Caco-2 (cell line): ENCODE results near the gene SSRP1. TPM values are rescaled to one million over a fixed set of nuclear protein-coding genes. Genes with fewer than 3 reads are reported as not detected.
A peak's percentile ranks its signal among the peaks of the same experiment; 100 is the strongest.

Source experiments
- BruUV-seq: library from RNA; stranded (reverse); fragments of 400-500 nt; replicated peaks from 2 replicates; lab custom pipeline; 2021; lab: Mats Ljungman, UMichigan
- CTCF ChIA-PET: fragments of 300-600 bp; sonication (Branson Sonifier 250); formaldehyde crosslinking; loops from one replicate; lab custom pipeline; 2022; ENCODE audit warnings: antibody characterized with exemption; lab: Charles Lee
- POLR2A ChIA-PET: fragments of 300-600 bp; sonication (Branson Sonifier 250); formaldehyde crosslinking; loops from one replicate; lab custom pipeline; 2022; ENCODE audit warnings: antibody characterized with exemption; lab: Charles Lee
- DNase-seq, 2 experiments: peaks; one replicate each; pipeline versions ENCODE4 v3.0.0 to v3.0.0-alpha.2; 2020 to 2022
- H3K27me3 ChIP-seq: replicated peaks from 2 replicates; pipeline ENCODE4 v1.6.0; 2011; ENCODE audit warnings: low read length; ENCODE audit not compliant: control insufficient read depth, insufficient read depth
- H3K36me3 ChIP-seq: 2 replicates; pipeline ENCODE4 v1.5.1; 2011; ENCODE audit warnings: low read length; ENCODE audit not compliant: control insufficient read depth, insufficient read depth
- H3K4me1 ChIP-seq: fragments of 250-450 bp; sonication (Bioruptor Pico); 2 replicates; pipeline ENCODE4 v1.5.1; 2020; ENCODE audit warnings: mild to moderate bottlenecking
- H3K4me3 ChIP-seq: 2 replicates; pipeline ENCODE4 v1.5.1; 2011; ENCODE audit warnings: low read depth, mild to moderate bottlenecking, control low read depth, low read length
- H3K9me3 ChIP-seq: fragments of 250-450 bp; sonication (Bioruptor Pico); 2 replicates; pipeline ENCODE4 v1.5.1; 2020; ENCODE audit warnings: mild to moderate bottlenecking, moderate library complexity
- H3K27ac Mint-ChIP-seq: one replicate; pipeline ENCODE4 v1.8.0; 2022; ENCODE audit warnings: mixed read lengths; ENCODE audit not compliant: unreplicated experiment
- H3K27me3 Mint-ChIP-seq: one replicate; pipeline ENCODE4 v1.8.0; 2022; ENCODE audit warnings: mixed read lengths; ENCODE audit not compliant: insufficient read depth, unreplicated experiment
- H3K36me3 Mint-ChIP-seq: one replicate; pipeline ENCODE4 v1.8.0; 2022; ENCODE audit warnings: mild to moderate bottlenecking, mixed read lengths; ENCODE audit not compliant: insufficient read depth, unreplicated experiment
- H3K4me1 Mint-ChIP-seq: one replicate; pipeline ENCODE4 v1.8.0; 2022; ENCODE audit warnings: low read depth, mixed read lengths; ENCODE audit not compliant: unreplicated experiment
- H3K4me3 Mint-ChIP-seq: one replicate; pipeline ENCODE4 v1.8.0; 2022; ENCODE audit warnings: mild to moderate bottlenecking, moderate library complexity, mixed read lengths; ENCODE audit not compliant: unreplicated experiment
- H3K9me3 Mint-ChIP-seq: one replicate; pipeline ENCODE4 v1.8.0; 2022; ENCODE audit warnings: mixed read lengths; ENCODE audit not compliant: unreplicated experiment
- intact Hi-C: fragments of 100-400 bp; cut with micrococcal nuclease; formaldehyde crosslinking; loops from one replicate; pipeline ENCODE4 v1.10.0; 2022; ENCODE audit not compliant: unreplicated experiment
- total RNA-seq: library from RNA; stranded (reverse); gene quantifications from 2 replicates; pipeline ENCODE4 v1.2.3, GENCODE V29; 2022
- TF ChIP-seq, protein P1 (sequence below), 2 experiments: fragments of 200-600 bp in 1 of 2; IDR thresholded peaks; 1 replicate in 1 of 2; 2 replicates in 1 of 2; pipeline versions ENCODE4 v1.5.1 to v1.8.0; 2011 to 2022; ENCODE audit warnings: antibody characterized with exemption in 1 of 2, control low read depth in 1 of 2, inconsistent platforms in 1 of 2, low read depth in 1 of 2, low read length in 1 of 2, mild to moderate bottlenecking in 1 of 2, moderate library complexity in 1 of 2; ENCODE audit not compliant: insufficient read depth in 1 of 2, severe bottlenecking in 1 of 2, unreplicated experiment in 1 of 2

The SSRP1 gene
- total RNA-seq, 1 experiment from 2014 or later, result 212 TPM

DNA sequence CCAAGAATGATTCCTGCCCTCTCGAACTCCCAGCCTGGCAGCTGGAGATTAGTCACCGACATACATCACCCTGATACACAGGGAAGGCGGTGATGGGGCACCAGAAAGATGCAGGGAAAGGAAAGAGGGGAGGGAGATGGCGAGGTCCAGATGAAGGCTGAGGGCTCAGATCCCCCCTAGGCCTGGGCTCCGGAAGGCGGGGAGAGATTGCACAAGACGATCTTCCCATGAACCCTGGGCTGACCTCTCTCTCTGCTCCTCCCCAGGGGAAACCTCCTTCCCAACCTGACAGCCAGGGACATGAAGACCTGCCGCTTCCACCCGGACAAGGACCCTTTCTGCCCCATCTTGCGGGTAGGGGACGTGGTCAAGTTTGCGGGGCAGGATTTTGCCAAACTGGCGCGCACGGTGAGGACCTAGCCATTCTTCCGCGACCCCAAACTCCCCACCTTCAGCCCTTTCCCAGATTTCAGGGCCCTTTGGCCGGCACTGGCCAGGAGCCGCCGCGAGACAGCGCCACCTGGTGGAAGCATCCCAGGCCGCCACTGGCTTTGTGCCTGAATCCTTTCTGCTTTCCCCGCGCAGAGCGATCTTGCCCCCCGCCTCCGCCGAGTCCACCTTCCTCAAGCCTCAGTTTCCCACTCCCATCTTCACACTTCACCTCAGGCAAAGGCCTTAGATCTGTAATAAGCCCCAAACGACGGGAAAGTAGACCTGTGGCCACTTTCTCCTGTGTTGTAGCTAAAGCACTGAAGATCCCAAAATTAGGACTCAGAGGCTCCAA, 14.0 kb upstream of the SSRP1 start:
- H3K9me3 ChIP-seq, result no peaks in the 10 kb centered on the region
- no peaks in the 10 kb centered on the region for H3K36me3 Mint-ChIP-seq
- intact Hi-C loops, result loop anchor here (5.0 to 10.0 kb wide), 2 partner anchors 53 to 1175 kb away; no protein-coding TSS in a partner anchor
- no peak overlapping the region for H3K4me3 Mint-ChIP-seq
- no peaks in the 10 kb centered on the region for H3K27me3 Mint-ChIP-seq
- no peaks in the 10 kb centered on the region for H3K36me3 ChIP-seq
- POLR2A ChIA-PET, result interaction anchor here (0.7 kb wide), 1 partner anchor 11 kb away, joined by 14 read pairs; no protein-coding TSS in a partner anchor
- H3K4me1 ChIP-seq, result peaks cover 6% of the 10 kb centered on the region; the same call in 1 of the 2 replicates
- DNase-seq, result peak in 1 of 2 experiments; percentile 56
- no TSS peak for BruUV-seq
- H3K4me1 Mint-ChIP-seq, result peaks cover 5% of the 10 kb centered on the region
- H3K9me3 Mint-ChIP-seq, result no peaks in the 10 kb centered on the region
- TF ChIP-seq, protein P1, sequence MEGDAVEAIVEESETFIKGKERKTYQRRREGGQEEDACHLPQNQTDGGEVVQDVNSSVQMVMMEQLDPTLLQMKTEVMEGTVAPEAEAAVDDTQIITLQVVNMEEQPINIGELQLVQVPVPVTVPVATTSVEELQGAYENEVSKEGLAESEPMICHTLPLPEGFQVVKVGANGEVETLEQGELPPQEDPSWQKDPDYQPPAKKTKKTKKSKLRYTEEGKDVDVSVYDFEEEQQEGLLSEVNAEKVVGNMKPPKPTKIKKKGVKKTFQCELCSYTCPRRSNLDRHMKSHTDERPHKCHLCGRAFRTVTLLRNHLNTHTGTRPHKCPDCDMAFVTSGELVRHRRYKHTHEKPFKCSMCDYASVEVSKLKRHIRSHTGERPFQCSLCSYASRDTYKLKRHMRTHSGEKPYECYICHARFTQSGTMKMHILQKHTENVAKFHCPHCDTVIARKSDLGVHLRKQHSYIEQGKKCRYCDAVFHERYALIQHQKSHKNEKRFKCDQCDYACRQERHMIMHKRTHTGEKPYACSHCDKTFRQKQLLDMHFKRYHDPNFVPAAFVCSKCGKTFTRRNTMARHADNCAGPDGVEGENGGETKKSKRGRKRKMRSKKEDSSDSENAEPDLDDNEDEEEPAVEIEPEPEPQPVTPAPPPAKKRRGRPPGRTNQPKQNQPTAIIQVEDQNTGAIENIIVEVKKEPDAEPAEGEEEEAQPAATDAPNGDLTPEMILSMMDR (IDR thresholded peaks at IDR 0.05; ENCODE audit: insufficient read depth in 1 of 2, low read depth in 1 of 2, low read length in 1 of 2, severe bottlenecking in 1 of 2, unreplicated experiment in 1 of 2), result peak; percentile 30 to 71
- H3K4me3 ChIP-seq, result no peak overlapping the region
- CTCF ChIA-PET, result interaction anchor here (1.2 kb wide), 1 partner anchor 125 kb away, joined by 4 read pairs; no protein-coding TSS in a partner anchor
- no peak overlapping the region for H3K27ac Mint-ChIP-seq
- H3K27me3 ChIP-seq, result no peaks in the 10 kb centered on the region

DNA sequence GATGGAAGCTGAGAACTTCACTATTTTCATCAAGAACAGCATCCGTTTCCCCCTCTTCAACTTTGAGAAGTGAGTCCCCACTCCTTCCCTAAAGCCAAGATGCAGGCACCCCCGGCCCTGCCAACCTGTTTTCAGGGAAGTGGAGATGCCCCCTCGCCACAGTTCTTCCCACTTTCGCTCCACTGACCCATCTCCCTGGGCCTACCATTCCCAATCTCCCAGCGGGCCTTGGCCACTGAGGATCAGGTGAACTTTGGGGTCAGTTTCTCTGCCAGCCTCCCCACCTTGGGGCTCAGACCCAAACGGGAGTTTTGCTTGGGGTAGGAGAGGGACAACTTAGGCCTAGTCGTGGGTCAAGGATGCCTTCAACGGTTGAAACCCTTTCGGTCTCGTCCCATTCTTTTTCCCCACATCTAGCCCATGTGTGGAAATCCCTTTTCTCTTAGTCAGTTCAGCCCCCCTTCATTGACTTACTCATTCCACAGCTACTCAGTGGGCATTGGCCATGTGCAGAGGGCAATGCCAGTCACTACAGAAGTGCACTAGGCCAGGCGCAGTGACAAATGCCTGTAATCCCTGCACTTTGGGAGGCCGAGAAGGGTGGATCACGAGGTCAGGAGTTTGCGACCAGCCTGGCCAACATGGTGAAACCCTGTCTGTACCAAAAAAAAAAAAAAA, 13.1 kb upstream of the SSRP1 start:
- BruUV-seq, result no TSS peak
- no peak overlapping the region for H3K27ac Mint-ChIP-seq
- ChIA-PET CTCF (no interaction called here), POLR2A (no interaction called here)
- H3K9me3 Mint-ChIP-seq, result no peaks in the 10 kb centered on the region
- TF ChIP-seq, protein P1 (IDR thresholded peaks at IDR 0.05; ENCODE audit: insufficient read depth in 1 of 2, low read depth in 1 of 2, low read length in 1 of 2, severe bottlenecking in 1 of 2, unreplicated experiment in 1 of 2), result no peak
- Histone ChIP-seq H3K4me3 (no peak overlapping the region), H3K4me1 (peaks cover 6% of the 10 kb centered on the region; the same call in 1 of the 2 replicates), H3K9me3 (no peaks in the 10 kb centered on the region), H3K27me3 (no peaks in the 10 kb centered on the region), H3K36me3 (no peaks in the 10 kb centered on the region)
- H3K27me3 Mint-ChIP-seq, result no peaks in the 10 kb centered on the region
- peaks cover 5% of the 10 kb centered on the region for H3K4me1 Mint-ChIP-seq
- H3K36me3 Mint-ChIP-seq, result no peaks in the 10 kb centered on the region
- intact Hi-C loops, result loop anchor here (5.0 to 10.0 kb wide), 2 partner anchors 54 to 1176 kb away; no protein-coding TSS in a partner anchor
- DNase-seq, result no peak
- H3K4me3 Mint-ChIP-seq, result no peak overlapping the region

DNA sequence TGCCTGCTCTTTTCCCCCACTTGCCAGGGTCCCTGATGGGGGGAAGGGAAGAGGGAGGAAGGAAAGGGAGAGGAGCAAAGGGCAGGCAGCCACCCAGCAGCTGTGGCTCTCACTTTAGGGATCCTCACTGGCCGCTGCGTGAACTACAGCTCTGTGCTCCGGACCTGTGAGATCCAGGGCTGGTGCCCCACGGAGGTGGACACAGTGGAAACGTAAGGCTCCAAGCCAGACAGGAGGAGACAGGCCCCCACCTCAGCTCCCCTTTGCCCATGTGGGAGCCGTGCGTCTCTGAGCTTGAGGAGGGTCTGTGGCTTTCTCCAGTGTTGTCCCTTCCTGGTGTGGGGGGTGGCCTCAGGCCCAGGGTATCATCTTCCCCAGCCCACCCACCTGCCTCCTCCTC, 12.4 kb upstream of the SSRP1 start:
- H3K4me1 Mint-ChIP-seq, result peaks cover 5% of the 10 kb centered on the region
- peaks cover 6% of the 10 kb centered on the region; the same call in 1 of the 2 replicates for H3K4me1 ChIP-seq
- H3K27ac Mint-ChIP-seq, result no peak overlapping the region
- no peaks in the 10 kb centered on the region for H3K27me3 ChIP-seq
- DNase-seq, result no peak
- intact Hi-C loops, result loop anchor here (5.0 to 10.0 kb wide), 2 partner anchors 54 to 1177 kb away; no protein-coding TSS in a partner anchor
- H3K4me3 ChIP-seq, result no peak overlapping the region
- H3K4me3 Mint-ChIP-seq, result no peak overlapping the region
- no peaks in the 10 kb centered on the region for H3K9me3 Mint-ChIP-seq
- H3K36me3 ChIP-seq, result no peaks in the 10 kb centered on the region
- TF ChIP-seq, protein P1 (IDR thresholded peaks at IDR 0.05; ENCODE audit: insufficient read depth in 1 of 2, low read depth in 1 of 2, low read length in 1 of 2, severe bottlenecking in 1 of 2, unreplicated experiment in 1 of 2), result no peak
- no TSS peak for BruUV-seq
- POLR2A ChIA-PET, result no interaction called here
- CTCF ChIA-PET, result interaction anchor here (0.6 to 0.9 kb wide), 4 partner anchors 12 to 178 kb away, joined by 3 to 4 read pairs (median 4); no protein-coding TSS in a partner anchor
- no peaks in the 10 kb centered on the region for H3K36me3 Mint-ChIP-seq
- no peaks in the 10 kb centered on the region for H3K27me3 Mint-ChIP-seq
- no peaks in the 10 kb centered on the region for H3K9me3 ChIP-seq
